HG02678 (cell line): ENCODE data around the gene CST3.
"Not testable (repeated sequence)": the region's sequence is repeated elsewhere in the genome, so short reads cannot be mapped to it uniquely, and the experiment has no call there.

ENCODE experiments used
- ATAC-seq: cut with Tn5 transposase; IDR thresholded peaks from one replicate; pipeline ENCODE4 v1.9.1; 2021; ENCODE audit warnings: mild to moderate bottlenecking, moderate library complexity; ENCODE audit not compliant: unreplicated experiment

The CST3 gene

GRCh38 chr20:23644164-23644563 lies 6.4 kb upstream of the CST3 start:
- ATAC-seq = no peak

GRCh38 chr20:23643659-23644058 lies 5.9 kb upstream of the CST3 start:
- ATAC-seq = no peak

GRCh38 chr20:23641936-23642751 lies 4.4 kb upstream of the CST3 start:
- no peak for ATAC-seq

DNA sequence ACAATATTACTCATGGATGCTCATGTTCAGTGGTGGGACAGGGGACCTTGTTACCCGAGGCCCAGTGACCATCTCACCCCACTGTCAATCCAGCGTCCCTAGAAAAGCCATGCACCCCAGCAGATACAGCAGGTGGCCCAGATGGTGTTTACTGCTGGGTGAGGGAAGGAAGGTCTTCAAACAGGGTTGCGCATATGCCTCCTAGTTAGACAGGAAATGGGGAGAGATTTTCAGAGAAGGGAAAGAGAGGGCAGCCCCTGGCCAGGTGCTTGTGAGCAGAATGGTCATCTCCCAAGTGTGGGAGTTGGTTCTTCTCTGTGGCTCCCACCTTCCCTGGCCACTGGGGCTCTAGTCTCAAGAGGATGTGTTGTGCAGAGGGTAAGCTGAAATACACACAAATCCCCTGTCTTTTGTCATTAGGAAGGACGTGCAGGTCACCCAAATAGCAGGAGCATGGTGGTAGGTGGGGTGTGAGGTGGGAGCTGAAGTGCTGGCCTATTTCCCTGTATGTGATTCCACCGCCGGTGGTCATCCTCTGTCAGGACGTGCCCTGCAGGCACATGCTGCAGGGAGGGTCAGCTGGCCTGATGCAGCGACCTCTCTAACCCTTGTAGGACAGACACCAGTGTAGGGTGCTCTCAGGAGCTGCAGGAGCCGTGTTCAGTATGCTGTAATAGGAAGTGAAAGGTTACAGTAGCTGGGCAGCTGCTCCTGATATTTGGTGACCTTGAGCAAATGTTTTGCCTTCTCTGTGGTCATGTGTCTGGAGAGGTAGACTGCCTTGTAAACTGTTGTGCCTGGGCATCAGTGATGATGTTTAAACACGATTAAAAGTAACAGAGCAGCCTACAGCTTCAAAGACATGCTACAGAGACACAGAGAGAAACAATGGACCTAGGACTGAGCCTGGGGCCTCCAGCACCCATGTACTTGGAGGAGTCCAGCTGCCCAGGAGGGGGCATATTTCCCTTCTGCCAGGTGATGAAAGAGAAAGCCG lies 3.2 kb upstream of the CST3 start:
- no peak for ATAC-seq

DNA sequence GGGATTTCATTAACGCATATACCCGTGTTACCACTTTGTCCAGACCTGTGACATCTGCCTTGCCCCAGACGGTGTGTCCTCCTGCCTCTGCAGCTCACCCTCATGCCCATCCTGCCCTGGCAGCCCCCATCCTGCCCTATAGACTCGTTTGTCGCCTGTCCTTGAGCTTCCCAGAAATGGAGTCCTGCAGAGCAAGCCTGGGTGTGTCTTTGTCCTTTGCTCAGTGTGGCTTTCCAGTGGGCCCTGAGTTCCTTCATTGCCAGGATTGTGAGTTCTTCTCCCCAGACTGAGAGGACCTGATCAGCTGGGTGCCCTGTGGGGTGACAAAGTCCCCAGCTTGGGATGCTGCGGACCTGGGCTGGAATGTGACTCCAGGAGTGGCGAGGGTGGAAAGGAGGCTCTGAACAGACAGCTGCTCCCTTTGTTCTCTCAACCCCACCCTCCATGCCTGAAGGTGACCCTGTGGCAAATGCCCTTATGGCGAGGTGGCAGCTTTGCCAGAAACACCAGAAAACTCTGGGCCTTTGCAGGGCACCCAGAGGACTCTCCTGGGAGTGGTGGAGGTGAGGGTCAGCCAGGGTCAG lies 2.4 kb upstream of the CST3 start:
- ATAC-seq = no peak

DNA sequence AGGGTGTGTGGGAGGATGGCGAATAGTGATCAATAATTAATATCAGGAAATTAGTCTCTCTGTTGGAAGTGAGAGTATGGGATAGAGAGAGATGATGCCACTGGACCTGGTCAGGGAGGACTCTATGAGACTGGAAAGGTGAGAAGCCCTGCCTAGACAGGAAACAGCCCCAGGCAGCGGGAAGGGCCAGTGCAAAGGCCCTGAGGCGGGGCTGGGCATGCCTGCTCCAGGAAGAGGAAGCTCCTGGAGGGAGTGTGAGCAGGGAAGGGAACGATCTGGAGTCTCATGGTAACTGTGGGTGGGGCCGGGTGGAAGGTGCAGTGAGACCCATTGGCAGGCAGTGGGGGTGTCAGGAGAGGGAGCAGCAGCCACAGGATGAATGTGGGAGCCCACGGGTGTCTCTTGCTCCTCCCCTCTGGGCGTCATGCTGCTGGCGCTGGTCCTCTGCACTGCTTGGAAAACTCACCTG lies 1.8 kb upstream of the CST3 start:
- no peak for ATAC-seq

- ATAC-seq = no peak
These were observed 554 bp upstream of the CST3 start for GRCh38 chr20:23638309-23638708.

DNA sequence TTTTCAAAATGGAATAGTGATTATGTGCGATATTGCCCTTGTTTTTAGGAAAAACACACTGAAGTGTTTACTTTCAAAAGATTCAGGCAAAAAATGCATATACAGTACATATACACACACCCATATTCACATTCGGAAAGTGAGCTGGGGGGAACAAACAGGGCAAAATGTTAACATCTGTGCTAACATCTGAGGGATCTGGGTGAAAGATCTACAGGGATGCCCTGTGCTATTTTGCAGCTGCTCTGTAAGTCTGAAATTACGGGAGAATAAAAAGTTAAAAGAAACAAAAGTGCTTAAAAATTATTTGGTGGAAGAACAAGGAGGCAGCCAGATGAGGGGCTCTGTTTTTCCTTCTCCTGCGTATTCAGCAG lies 860 bp downstream of the CST3 start:
- no peak for ATAC-seq

GRCh38 chr20:23636182-23636907 lies 1.4 kb downstream of the CST3 start:
- ATAC-seq = no peak

DNA sequence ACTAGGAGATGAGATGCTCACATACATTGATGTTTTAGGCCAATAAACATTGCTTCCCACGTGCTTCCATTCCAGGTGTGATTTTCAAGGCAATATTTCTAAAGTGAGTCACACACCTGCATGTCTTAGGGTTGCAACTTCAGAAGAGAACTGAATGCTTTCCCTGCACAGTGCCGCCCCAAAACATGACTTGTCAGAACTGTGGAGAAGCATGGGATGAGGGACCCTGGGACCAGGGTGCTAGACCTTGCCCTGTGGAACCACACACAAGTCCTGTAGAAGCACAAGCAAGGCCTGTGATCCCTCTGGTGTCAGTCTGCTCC lies 2.0 kb downstream of the CST3 start:
- ATAC-seq = not testable (repeated sequence)

DNA sequence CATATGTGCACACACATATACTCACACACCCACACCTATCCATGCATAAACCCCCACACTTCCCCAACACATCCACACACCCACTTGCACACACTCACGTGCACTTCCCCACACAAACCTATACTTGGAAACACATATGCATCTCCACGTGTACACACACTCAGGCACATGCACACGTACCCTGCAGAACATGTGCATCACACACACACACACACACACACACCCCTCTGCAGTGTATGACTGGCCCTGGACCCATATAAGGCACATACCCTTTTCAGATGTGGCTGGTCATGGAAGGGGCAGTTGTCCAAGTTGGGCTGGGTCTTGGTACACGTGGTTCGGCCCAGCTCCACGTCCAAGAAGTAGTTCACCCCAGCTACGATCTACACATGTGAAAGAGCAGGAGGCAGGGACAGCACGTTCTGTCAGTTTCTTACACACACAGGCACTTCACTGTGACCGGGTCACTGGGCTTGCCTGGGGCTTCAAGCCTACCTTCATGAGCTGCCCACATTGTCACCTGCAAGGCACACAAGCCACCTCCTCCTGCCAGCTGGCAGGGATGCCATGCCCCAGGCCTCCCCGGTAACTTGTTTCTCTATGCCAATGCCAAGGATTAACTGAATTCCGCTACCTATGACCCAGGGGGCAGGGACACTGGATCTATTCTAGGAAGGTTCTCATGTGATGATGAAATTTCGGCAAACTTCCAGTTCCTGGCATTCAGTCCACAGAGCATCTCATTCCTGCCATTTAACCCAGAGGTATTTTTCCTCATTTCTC lies 2.6 kb downstream of the CST3 start:
- no peak for ATAC-seq

DNA sequence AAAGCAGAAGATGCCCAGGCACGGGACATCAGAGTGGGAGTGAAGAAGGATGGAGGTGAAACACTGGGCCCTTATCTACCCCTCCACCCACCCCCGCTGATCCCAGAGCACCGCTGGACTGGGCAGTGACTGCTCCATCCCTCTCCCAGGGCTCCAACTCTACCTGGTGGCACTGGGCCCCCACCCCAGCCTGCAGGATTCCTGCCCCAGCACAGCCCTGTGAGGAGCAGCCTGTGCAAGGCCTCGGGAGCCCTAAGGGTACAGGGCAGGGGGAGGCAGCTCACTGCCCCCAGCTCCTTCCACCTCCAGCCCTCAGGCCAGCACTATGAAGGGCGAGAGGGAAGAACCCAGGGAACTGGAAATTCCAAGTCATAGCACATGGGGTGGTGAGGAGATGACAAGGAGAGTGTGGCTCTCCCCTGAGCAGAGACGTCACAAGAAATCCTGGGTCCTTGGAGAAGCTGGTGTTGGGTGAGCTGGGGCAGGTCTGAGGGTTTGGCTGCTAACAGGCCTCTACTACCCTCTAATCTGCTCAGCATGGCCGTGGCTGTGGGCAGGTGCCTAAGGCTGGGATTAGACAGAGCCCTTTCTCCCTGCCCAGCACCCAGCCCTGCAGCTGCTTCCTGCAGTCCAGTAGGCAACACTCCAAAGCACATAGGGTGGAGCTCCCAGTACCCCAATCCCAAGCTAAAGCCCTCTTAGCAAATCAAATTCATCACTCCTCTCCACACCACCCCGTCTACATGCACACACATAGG lies 3.5 kb downstream of the CST3 start:
- ATAC-seq = no peak

DNA sequence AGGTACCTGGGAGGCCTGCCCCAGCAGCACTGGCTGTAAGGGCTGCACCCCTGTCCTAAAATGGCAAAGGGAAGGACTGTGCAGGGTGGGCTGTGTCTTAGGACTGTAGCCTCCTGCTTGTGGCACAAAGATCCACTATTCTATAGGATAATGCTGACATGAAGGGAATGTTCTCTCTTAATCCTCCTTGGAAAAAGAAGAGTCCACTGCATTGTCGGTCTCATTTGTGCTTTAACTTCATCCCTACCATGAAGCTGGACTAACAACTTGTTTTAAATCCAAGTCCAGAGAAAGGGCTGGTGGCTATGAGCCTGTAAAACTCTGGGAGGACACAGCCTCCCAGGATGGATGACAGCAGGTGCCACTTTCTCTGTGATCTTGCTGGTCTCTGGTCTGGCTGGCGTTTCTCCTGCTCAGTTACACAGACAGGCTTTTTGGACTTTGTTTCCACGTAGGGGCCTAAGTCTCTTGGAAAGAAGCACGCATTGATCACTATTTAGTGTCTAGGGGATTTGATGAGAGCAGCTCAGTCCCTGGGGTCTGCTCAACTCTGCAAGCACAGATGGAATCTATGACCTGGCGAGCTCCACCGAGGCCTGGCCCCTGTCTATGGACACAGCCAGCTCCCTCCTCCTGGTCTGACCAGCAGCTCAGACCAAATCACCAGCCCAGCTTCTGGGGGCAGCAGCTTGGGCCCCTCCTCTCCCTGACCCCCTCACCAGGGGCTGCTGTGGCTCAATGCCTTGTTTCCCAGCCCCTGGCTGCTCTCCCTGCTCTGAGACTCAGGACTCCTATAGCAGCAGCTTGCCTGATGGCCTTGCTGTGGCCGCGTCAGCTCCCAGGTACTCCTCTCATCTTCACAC lies 4.8 kb downstream of the CST3 start:
- no peak for ATAC-seq

GRCh38 chr20:23631981-23632710 lies 5.6 kb downstream of the CST3 start:
- ATAC-seq = no peak

DNA sequence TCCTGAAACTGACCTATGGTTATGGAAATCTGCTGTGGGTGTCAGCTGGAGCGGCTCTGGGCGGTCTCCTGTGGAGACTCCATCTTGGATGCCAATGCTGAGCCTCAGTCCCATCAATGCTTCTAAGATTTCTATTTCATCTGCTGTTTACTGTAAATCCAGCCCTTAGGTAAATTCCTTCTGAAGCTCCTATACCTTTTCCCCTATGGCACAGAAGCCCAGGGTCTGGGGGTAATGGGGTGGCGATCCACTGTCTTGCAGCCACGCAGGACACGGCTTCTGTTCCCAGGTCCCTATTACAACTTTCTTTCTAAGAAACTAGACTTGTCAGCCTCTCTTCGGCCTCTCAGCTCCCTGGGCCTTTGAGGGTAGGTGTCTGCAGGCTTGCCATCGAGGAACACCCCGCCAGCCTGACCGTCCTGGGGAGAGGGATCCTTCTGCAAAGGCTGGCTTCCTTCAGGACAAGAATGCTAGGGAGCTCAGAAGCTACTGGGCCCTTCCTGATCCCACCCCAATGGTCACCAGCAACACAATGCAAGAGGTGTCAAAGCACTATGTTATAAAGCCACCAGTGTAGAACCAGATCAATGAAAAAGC lies 6.4 kb downstream of the CST3 start:
- ATAC-seq = no peak

DNA sequence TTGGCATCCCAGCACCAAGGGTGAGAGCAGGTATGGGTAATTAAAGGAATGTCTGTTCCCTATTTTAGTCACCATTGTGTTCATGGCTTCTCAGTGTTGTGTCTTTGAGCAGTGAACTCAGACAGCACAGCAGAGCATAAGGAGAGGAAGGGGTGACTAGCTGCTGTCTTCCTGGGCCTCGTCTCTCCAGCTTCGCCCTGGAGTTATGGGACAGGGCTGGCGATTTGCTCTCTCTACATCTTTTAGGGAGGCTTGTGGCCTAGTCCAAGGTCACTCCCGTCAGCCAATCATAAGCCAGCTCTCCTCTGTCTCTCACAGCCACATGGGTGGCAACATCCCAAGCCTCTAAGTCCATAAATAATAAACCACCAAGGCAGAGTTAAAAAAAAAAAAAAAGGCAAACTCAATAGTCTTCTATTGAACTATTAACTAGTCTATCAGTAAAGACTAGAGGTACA lies 7.3 kb downstream of the CST3 start:
- ATAC-seq = no peak
